ENCODE results near the gene RBM5.

DNA sequence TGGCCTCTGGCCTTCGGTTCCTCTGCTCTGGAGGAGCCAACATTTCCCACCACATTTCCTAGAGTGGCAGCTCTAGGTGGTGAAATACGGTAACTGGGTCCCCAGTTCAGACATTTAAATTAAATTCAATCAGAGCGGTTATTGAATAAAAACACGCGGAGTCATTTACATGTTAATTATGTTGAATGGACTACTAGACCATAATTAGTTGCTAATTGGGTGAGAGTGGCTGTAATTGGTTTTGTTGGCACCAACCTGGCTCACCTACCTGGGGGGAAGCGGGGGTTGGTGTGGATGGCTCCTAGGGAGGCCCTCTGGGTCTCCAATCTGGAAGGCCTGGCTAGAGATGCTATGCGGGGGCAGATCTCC, 79.1 kb downstream of the RBM5 start:
- TF ChIP-seq, protein P1, sequence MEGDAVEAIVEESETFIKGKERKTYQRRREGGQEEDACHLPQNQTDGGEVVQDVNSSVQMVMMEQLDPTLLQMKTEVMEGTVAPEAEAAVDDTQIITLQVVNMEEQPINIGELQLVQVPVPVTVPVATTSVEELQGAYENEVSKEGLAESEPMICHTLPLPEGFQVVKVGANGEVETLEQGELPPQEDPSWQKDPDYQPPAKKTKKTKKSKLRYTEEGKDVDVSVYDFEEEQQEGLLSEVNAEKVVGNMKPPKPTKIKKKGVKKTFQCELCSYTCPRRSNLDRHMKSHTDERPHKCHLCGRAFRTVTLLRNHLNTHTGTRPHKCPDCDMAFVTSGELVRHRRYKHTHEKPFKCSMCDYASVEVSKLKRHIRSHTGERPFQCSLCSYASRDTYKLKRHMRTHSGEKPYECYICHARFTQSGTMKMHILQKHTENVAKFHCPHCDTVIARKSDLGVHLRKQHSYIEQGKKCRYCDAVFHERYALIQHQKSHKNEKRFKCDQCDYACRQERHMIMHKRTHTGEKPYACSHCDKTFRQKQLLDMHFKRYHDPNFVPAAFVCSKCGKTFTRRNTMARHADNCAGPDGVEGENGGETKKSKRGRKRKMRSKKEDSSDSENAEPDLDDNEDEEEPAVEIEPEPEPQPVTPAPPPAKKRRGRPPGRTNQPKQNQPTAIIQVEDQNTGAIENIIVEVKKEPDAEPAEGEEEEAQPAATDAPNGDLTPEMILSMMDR (conservative IDR thresholded peaks at IDR 0.05; ENCODE audit: low read length), result no peak
- TF ChIP-seq EZH2phosphoT487 (IDR thresholded peaks at IDR 0.05; ENCODE audit: borderline replicate concordance), result no peak

All from Loucy (cell line).